Posterior vena cava (tissue), 2 donors: ENCODE data around the gene TRAIP. TPM values are rescaled to one million over a fixed set of nuclear protein-coding genes. Genes with fewer than 3 reads are reported as not detected.
A peak's percentile ranks its signal among the peaks of the same experiment; 100 is the strongest.
"Not testable (repeated sequence)": the region's sequence is repeated elsewhere in the genome, so short reads cannot be mapped to it uniquely, and the experiment has no call there.

Experiments used
- DNase-seq: peaks from one replicate; pipeline ENCODE4 v3.0.0-alpha.2; 2020; ENCODE audit warnings: low spot score
- intact Hi-C, 2 donors: fragments of 100-400 bp; cut with DNase I; formaldehyde crosslinking; loops; one replicate each; pipeline versions ENCODE4 v1.14.1 to v1.14.2; 2022 to 2023
- total RNA-seq, 2 donors: library from RNA; stranded (reverse); fragmentation: NEBNext Ultra II Directional; extraction: Animal tissue kit (Norgen Biotek cat#: 25700); gene quantifications; one replicate each; pipeline ENCODE4 v1.2.1, GENCODE V29; 2021
- donor health status: DM: yes; HTN: yes; CAD: no.
- donor health status: DM: yes; HTN: yes; CAD: no.

TRAIP gene
- total RNA-seq, 2 donors from 2014 or later: 1.5 to 2.2 TPM

DNA sequence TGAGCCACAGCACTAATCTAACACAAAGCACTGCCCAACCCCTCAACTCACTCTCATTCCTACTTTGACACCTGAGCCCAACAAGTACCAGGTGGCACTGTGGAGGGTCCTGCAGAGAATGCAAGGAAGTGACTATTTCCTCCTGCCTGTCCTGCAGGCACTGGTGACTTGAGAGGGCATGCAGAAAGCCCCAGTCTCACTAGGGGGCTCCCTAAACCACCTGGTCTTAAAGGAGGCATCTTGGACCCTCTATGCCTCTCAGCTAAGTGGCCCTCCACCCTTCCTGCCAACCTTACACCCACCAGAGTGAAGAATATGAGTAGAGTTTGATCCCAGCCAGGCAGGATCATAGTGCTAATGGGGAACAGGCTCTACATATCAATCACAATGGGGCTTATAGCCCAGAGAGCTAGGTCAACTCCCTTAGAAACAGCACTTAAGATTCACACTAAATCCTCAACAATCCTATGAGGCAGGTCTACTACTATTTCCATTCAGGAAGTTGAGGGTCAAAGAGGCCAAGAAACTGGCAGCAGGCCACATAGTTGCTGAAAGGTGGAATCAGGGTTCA is 15.2 kb downstream of the TRAIP start:
- no peak for DNase-seq
- intact Hi-C loops: loop anchor here in 1 of 2 donors (2.0 to 5.0 kb wide), 2 partner anchors 36 to 139 kb away; no protein-coding TSS in a partner anchor

DNA sequence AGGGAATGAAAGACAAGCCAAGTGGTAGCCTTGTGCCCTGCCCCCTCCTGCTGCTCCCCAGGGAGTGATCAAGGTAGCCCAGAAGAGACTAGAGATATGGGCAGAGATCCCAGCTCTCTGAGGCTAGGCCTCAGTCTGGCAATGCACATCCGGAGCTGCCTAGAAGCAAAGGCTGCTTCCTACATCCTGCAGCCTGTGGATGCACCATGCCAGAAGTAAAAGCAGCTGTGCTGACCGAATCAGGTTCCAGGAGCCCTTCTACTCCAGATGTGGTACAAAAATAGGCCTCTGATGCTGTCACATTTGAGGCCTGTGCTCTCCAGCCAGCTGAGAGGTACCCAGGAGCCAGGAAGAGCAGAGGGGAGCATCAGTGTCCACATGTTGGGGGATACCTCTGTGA is 16.0 kb downstream of the TRAIP start:
- DNase-seq: no peak
- intact Hi-C loops: loop anchor here in 1 of 2 donors (2.0 to 5.0 kb wide), 2 partner anchors 36 to 138 kb away; no protein-coding TSS in a partner anchor

DNA sequence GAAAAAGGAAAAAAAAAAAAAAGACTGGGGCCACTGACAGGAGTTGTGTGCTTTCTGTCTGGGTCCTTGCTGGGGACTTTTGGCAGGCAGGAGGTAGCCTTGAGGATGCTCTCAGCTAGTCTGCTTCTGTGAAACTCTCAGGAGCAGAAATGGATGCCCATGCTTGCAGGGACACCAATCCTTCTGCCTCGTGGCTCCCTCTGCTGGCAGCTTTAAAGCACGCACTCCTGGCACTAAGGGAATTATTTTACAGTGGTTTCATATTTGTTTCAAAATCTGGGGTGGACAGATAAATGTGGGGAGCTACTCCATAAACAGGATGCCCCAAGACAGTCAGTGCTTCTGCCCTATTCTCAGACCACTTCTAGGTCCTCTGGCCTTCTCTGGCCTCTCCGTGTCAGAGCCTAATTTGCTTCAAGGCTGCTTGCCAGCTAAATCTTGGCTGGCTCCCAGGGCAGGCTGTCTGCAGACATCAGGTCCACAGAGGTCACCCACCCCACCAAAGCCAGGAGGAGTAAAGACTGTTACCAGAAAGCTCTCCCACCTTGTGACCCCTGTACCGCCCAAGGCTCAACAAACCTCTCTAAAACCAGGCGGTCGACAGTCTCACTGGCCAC is 17.1 kb downstream of the TRAIP start:
- peak; percentile 94 for DNase-seq
- intact Hi-C loops: loop anchor here in 1 of 2 donors (2.0 kb wide), 1 partner anchor 32 kb away; no protein-coding TSS in a partner anchor

DNA sequence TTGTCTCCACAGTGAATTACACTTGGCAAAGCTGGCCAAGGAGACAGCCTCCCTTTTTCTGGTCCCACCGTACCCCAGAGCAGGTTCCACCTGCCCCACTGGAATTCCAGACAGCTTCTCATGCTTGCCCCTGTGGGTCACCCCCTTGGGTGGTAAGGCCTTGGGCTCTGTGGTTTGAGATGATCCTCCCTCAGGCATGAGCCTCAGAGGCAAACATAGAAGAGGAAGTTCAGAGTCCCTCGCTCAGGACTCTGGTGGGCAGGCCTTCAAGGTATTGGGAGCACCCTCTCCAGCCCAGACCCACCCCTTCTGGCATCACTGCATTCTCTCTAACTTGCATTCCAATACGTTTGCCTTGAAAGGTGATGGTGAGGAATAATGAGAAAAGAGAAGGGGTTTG is 25.0 kb downstream of the TRAIP start:
- intact Hi-C loops: no loop called here
- no peak for DNase-seq

DNA sequence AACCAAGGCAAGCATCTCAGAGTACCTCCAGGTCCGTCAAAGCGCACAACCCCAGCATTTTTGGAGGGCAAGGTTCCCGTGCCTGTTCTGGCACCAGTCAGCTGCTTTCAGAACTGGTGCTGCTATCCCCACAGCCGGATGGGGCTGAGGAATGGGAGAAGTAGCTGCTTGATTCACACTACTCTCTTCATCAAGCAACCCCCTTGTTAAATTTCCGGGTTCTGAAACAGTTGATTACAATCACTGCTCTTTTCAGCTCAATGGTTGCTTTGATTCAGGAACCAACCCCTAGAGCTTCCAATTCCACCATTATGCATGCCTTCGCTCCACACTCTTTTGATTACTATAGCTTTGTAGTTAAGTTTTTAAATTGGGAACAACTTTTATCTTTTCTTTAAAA is 30.3 kb downstream of the TRAIP start:
- intact Hi-C loops: no loop called here
- DNase-seq: no peak

DNA sequence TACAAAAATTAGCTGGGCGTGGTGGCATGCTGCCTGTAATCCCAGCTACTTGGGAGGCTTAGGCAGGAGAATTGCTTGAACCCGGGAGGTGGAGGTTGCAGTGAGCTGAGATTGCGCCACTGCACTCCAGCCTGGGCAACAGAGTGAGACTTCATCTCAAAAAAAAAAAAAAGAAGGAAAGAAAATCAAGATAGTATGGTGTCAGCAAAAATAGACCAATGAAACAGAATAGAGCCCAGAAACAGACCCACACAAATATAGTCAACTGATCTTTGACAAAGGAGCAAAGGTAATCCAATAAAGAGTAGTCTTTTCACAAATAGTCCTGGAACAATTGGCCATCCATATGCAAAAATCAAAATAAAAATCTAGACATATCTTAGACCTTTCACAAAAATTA is 33.2 kb downstream of the TRAIP start:
- DNase-seq, intact Hi-C loops: not testable (repeated sequence)

DNA sequence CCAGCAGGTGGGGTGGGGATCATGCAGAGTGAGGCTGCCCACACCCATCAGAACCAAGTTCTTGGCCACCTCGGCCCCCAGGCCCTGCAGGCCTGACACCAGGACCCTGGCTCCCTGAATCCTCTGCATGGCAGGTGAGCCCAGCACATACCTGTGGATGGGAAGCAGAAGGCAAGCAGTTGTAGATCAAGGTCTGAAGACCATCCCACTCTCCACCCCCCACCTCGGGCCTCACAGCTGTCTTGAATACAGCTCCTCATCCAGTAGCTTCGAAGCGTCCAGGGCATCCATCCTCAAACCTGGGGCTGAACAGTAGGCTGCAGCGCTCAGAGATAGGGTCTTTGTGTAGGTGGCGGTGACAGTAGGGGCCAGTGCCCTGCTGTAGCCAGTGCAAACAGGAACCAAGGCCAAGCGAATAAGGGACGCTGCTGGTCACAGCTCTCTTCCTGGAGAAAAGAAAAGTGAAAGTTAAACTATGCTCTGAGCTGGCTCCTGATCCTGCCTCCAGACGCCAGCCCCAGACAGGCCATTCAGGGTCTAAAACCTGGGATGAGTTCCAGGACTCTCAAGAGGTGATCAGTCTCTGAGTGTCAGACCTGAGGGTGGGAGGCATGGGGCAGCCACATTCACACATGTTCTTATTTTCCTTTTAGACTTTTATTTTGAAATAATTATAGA is 42.7 kb downstream of the TRAIP start, which contains the start of gene UBA7:
TSS of gene UBA7 (minus strand) at position 457 of the 678 bp plus-strand sequence. CDS start at position 291, 166 bp downstream.
- no peak for DNase-seq
- intact Hi-C loops: loop anchor here in 1 of 2 donors (10.0 kb wide), 1 partner anchor 1919 kb away; no protein-coding TSS in a partner anchor

DNA sequence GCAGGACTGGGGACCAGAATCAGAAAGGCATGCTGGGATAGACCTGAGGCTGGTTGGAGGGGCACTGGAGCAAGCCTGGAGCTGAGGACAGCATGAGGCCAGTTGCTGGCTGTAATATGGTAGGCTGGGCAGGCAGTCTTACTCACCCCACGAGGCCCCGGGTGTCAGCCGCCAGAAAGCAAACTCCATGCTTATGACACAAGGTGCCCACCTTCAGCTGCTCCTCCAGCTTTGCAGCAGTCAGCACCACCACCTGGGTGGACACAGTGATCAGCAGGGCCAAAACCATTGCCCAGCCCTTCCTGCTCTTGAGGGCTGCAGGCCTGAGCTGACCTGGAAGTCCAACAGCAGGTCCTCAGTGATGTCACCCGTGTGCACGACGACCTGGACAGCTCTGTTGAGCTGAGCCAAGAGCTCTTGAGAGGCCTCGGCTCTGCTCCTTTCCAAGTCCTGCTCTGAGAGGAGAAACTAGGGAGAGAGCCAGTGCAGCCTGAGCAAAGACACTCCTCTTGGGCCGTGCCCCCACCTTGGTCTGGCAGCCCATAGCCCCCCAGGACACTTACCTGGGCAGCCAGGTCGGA is 43.4 kb downstream of the TRAIP start:
- intact Hi-C loops: loop anchor here in 1 of 2 donors (10.0 kb wide), 1 partner anchor 1918 kb away; no protein-coding TSS in a partner anchor
- DNase-seq: no peak

DNA sequence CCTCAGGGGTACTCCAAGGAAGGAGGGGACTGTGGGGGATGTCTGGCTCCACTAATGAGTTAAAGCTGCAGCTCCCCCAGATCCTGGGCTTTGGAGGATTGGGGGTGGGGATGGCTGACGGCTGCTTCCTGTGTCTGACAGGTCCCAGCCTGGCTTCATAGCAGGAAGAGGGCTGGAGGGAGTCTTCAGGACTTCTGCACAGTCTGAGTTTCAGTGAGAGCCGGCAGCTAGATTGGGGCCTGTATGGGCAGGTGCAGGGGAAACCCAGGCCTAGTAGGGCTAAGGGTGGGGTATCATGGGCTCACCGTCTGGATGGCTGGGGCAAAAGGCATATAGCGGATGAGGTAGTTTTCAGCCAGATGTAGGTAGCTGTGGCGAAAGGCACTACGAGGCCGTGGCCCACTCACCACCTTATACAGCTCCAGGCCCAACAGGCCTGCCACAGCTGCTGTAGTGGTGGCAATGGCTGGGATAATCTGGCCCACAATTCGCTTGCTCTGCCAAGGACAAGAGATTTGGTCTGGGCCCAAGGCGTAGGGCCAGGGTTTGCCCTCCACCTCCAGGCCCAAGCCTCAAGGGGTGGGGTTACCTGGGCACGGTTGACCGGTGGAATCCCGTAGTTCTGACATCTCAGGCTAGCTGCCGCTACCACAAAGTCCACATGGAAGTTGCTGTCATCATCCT is 48.8 kb downstream of the TRAIP start:
- intact Hi-C loops: loop anchor here in 1 of 2 donors (2.0 kb wide), 1 partner anchor 31 kb away; no protein-coding TSS in a partner anchor
- DNase-seq: no peak

DNA sequence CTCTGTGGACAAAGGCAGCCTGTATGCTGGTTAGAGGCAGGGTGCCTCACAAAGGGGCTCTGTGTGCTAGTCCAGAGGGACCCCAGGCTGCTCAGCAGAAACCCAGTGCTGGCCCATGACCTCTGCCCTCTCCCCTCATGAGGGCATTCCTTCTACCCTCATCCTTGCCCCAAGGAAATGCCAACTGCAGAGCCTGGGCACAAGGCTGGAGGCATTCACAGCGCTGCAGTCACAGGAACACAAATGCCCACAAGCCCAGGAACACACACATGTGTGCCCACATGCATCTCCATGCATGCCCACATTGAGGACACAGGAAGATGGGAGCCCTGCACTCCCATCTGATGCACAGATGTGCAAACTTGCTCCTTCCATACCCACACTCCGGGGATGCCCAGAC is 49.5 kb downstream of the TRAIP start:
- intact Hi-C loops: loop anchor here in 1 of 2 donors (2.0 kb wide), 1 partner anchor 32 kb away; no protein-coding TSS in a partner anchor
- DNase-seq: no peak

DNA sequence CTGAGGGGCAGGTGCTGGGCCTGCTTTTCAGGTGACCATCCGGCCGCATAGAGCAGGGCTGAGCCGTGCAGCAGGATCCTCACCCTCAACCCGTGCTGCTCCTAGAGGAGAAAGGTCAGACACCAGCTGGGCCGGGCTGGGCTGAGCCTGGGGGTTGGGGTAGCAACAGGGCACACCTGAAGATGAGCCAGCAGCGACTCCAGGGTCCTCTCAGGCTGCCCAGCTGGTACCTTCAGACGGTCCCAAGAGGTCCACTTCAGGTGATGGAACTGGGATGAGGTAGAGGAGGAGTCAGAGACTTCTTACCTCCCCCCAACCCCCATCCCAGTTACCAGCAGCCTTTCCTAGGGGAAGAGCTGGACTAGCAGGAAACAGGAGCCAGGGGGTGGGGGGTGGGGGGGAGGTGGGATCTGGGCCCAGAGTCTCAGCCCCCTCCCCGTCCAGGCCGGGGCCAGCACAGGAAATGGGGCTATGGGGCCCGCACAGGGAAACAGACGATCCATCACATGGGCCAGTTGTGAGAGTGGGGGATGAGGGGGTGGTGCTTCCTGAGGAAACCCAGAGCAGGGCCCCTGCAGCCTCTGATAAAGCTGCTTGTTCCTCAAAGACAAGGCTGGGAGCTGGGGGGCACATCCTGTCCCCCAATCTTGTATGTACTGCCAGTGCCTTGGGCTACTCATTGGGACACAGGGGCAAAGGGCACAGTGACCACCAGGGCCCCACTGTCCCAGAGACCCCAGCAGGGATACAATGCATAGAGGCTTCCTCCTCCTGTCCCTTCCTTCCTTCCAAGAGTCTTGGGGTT is 50.3 kb downstream of the TRAIP start:
- intact Hi-C loops: loop anchor here (2.0 kb wide), 2 partner anchors 33 to 35 kb away; no protein-coding TSS in a partner anchor
- no peak for DNase-seq

DNA sequence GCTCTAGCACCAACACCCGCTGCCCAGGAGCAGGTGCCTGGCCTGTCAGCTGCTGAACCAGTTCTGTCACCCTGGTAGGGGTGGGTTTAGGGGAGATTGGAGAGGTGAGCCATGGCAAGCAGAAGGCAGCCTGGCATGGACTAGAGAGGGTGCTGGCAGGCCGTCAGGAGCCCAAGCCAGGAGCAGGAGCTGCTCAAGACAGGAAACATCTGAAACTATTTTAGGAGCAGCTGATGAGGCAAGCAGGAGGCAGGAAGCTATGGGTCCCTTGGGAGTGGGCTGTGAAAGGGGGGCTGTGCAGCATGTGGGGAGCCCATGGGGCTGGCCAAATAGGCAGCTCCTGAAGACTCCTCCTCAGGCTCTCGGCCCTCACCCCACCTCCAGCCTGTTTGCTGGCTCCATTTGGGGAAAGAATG is 51.0 kb downstream of the TRAIP start:
- peak; percentile 90 for DNase-seq
- intact Hi-C loops: loop anchor here in 1 of 2 donors (2.0 kb wide), 1 partner anchor 35 kb away; no protein-coding TSS in a partner anchor

DNA sequence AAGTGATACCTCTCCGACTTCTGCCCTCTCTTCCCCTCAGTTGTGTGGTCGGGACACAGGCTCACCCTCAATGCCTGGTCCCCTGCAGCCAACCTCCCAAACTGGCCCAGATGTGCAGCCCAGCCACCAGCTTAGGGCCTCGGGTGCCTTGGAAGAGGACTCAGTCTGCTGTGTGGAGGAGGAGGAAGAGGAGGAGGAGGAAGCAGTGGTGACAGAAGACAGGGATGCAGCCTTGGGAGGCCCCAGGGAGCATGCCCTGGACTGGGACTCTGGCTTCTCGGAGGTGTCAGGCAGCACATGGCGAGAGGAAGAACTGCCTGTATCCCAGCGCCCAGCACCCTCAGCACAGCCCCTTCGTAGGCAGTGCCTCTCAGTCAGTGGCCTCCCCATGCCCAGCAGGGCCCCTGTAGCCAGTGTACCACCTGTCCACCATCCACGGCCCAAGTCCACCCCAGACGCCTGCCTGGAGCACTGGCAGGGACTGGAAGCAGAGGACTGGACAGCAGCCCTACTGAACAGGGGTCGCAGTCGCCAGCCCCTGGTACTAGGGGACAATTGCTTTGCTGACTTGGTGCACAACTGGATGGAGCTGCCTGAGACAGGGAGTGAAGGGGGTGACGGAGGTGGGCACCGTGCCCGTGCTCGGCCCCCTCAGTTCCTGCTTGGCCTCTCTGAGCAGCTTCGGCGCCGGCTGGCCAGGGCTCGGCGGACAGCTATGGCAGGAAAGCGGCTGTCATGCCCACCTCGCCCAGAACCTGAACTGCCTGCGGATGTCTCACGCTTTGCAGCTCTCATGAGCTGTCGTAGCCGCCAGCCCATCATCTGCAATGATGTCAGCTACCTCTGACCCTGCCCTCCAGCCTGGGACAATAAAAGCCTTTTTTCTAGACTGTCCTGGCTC is 52.0 kb downstream of the TRAIP start:
- intact Hi-C loops: loop anchor here in 1 of 2 donors (2.0 to 5.0 kb wide), 2 partner anchors 36 to 103 kb away; no protein-coding TSS in a partner anchor

DNA sequence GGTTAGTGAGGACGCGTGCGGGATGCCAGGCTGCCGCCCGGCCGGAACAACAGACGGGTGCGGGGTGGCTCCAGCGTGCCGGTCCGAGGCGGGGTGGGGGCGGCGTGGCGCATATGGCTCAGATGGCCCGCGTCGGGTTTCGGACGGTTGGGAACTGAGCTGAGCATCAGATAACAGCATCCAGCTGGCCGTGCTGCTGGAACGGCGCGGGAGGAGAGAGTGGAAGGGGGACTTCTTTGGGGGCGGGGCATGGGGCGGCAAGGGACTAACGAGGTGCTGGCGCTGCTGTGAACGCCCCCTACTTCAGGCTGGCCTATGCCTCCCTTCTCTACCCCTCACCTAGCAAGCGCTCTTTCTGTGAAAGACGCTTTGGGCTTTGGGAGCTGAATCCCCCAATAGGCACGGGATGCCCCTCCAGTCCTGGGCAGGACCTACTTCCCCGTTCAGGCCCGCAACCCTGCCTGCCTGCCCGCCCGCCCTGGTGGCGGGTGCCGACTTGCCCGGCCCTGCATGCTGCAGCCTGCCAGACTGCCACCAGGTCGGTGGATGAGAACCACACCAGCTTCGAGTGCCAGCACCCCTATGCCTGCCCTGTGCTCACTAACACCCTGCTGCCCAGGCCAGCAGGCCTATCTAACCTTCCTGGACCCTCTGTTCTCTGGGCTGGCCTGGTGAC is 52.8 kb downstream of the TRAIP start:
- intact Hi-C loops: loop anchor here in 1 of 2 donors (2.0 to 5.0 kb wide), 2 partner anchors 37 to 104 kb away; no protein-coding TSS in a partner anchor
- DNase-seq: no peak

More for the DNA sequence above, 52.0 kb downstream of the TRAIP start:
- DNase-seq: no peak

DNA sequence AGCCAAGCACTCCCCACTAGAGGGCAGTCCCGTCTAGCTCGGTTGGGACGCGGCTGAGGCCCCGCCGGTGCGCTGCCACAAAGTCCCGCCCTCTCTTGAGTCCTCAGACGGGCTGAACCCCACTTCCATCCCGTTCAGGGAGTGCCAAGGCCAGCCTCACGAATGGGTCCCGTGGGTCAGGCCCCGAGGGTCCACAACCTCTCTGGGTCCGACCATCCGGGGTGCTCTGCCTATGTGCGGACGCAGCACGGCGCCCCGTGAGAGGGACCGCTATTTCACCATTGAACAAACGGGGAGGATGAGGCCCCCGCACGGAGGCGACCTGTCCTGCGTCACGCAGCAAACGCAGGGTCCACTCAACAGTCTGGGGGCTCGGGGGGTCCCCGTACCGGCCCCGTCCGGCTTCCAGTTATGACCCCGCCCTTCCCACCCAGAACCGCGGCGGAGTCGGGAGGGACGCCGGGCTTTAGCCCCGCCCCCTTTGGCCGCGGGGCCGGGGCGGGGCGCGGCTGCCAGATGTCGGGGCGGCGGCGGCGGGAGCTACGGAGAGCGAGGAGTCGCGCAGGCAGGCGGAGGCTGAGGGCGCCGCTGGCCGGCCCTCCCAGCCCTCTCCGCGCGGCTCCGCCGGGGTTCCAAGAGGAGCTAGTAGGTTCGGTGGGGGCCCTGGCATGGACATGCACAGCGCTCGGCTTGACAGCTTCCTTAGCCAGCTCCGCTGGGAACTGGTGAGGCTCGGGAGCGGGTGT is 53.5 kb downstream of the TRAIP start, which contains the start of gene INKA1:
TSS of gene INKA1 (plus strand) at position 543 of the 746 bp plus-strand sequence. CDS start at position 675, 132 bp downstream.
- peak; percentile 96 for DNase-seq
- intact Hi-C loops: loop anchor here in 1 of 2 donors (5.0 kb wide), 1 partner anchor 104 kb away; no protein-coding TSS in a partner anchor
